GF-D8 (cell line): Measurements from ENCODE around the gene ZSCAN5A.
"Not testable (repeated sequence)": the region's sequence is repeated elsewhere in the genome, so short reads cannot be mapped to it uniquely, and the experiment has no call there.

Experiments used
- DNase-seq: peaks from one replicate; lab custom pipeline; 2025; lab: John Stamatoyannopoulos, UW

ZSCAN5A gene

GRCh38 chr19:56272161-56272798, 42.4 kb downstream of the ZSCAN5A start, which contains the start of gene EDDM13:
EDDM13 (plus strand) TSS chr19:56272748; CDS start chr19:56272835, 87 bp downstream.
- DNase-seq: no peak

GRCh38 chr19:56271151-56271550, 43.5 kb downstream of the ZSCAN5A start:
- DNase-seq: no peak

DNA sequence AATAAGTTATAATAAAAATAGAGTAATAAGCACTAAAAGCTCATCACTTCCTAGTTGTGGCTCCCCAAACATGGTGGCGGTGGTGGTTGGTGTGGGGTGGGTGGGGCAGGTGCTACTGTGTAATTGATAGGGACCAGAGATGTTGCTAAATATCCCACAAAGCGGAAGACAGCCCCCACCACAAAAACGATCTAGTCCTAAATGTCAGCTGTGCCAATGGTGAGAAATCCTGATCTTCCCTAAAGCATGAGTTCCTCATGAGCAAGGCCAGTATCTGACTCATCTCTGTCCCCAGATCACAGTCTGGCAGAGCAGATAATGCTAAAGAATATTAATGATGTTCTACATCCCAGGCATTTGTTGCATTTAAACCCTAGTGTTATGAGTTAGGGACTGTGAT, 44.0 kb downstream of the ZSCAN5A start:
- peak; percentile 92 for DNase-seq

- DNase-seq: no peak
Measured at GRCh38 chr19:56269348-56269747, 45.3 kb downstream of the ZSCAN5A start.

GRCh38 chr19:56266051-56266450, 48.6 kb downstream of the ZSCAN5A start:
- no peak for DNase-seq

GRCh38 chr19:56263319-56263718, 51.3 kb downstream of the ZSCAN5A start:
- no peak for DNase-seq

DNA sequence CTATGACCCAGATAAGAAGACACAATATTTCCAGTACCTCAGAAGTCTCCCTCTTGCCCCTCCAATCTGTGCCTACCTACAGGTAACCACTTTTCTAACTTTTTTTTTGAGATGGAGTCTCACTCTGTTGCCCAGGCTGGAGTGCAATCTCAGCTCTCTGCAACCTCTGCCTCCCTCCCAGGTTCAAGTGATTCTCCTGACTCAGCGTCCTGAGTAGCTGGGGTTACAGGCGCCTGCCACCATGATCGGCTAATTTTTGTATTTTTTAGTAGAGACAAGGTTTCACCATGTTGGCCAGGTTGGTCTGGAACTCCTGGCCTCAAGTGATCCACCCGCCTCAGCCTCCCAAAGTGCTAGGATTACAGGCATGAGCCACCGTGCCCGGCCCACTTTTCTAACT, 52.7 kb downstream of the ZSCAN5A start:
- not testable (repeated sequence) for DNase-seq

DNA sequence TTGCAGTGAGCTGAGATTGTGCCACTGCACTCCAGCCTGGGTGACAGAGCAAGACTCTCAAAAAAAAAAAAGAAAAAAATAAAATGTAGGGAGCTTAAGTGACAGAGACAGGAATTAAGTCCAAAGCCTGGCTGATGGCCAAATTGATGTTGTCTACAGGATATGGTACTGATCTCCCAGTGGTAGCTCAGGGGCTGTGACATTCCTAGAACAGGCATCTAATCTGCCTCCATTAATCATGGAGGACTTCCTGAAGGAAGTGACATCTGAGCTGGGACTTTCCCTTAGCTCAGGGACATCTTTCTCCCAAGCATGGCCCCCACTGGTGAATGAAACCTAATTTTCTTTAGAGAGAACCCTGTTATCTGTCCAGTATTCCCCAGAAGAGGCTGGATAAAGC, 53.5 kb downstream of the ZSCAN5A start:
- no peak for DNase-seq

DNA sequence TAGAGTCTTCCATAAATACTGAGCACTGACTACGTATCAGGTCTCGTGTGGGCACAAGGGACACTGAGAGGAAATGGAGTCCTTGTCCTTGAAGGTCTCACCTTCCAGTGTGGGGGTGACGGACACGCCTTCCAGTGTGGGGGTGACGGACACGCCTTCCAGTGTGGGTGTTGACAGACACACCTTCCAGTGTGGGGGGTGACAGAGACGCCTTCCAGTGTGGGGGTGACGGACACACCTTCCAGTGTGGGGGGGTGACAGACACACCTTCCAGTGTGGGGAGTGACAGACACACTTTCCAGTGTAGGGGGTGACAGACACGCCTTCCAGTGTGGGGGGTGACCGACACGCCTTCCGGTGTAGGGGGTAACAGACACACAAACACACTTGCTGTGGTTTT, 56.4 kb downstream of the ZSCAN5A start:
- DNase-seq: no peak

DNA sequence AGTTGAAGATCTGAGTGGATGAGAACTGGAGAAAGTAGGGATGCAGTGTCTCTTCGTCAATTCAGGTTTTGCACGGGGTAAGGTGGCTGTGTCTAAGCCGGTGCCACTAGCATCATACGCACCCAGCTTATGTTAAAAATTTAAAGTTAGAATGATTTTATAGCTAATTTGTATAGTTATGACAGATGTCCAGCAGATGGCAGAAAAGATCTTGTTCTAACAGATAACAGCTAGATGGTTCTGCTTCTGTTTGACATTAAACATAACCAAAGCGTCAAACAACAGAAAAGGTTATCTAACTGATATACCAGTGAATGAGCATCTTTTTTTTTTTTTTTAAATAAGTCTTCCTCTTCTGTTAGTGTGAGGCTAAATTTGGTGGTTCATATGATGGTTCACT, 60.9 kb downstream of the ZSCAN5A start:
- DNase-seq: peak; percentile 37

GRCh38 chr19:56252699-56253422, 61.8 kb downstream of the ZSCAN5A start:
- DNase-seq: peak; percentile 41

- DNase-seq: not testable (repeated sequence)
Measured at GRCh38 chr19:56248736-56249338, 65.8 kb downstream of the ZSCAN5A start.

- DNase-seq: not testable (repeated sequence)
Measured at GRCh38 chr19:56245764-56246163, 68.9 kb downstream of the ZSCAN5A start.

DNA sequence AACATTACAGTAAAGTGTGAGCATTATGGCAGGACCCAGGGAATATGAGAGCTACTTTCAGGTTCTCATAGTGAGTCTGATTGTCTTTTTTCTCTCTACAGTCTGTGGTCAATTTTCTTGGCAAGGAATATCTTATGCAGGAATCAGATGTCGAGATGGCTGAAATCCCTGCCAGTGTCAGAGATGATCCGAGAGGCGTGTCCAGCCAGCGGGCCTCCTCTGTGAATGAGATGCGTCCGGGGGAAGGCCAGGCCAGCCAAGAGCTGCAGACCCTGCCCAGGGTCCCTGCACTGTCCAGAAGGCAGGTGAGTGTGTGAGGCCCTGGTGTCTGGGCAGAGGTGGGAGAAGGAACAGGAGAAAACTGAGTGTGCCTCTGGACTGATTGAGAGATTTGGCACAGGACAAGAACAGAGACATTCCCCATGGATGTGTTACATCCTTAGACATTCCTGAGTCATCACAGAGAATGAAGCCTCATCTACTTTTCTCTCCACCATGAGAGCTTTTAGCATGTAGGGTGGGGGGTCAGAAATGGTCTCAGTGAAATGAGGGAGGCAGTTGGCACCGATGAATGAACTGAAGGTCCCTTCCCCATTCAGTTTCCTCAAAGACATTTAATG, 69.4 kb downstream of the ZSCAN5A start:
- no peak for DNase-seq

DNA sequence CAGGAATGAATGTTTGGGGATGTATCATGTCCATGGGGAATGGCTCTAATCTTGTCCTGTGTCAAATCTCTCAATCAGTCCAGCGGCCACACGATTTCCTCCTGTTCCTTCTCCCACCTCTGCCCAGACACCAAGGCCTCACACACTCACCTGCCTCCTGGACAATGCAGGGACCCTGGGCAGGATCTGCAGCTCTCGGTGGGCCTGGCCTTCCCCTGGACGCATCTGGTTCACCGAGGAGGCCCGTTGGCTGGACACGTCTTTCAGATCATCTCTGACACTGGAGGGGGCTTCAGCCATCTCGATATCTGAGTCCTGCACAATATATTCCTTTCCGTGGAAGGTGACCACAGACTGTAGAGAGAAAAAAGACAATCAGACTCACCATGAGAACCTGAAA, 91.2 kb downstream of the ZSCAN5A start:
- no peak for DNase-seq

DNA sequence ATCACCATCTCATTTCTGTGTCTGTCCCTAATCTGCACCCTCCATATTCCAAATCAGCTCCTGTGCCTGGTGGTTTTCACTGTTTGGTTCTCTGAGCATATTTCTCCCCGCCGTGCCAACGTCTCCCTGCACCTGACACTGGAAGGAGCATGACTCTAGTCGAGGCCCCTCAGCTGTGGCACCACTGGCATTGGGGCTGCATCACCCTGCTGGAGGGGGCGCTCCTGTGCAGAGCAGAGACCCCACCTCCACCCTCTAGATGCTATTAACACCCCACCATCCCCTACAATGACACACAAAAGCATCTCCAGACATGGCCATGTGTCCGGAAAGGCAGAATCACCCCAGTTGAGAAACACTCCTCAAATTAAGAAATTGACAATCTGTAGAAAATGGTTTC, 91.7 kb downstream of the ZSCAN5A start:
- no peak for DNase-seq

DNA sequence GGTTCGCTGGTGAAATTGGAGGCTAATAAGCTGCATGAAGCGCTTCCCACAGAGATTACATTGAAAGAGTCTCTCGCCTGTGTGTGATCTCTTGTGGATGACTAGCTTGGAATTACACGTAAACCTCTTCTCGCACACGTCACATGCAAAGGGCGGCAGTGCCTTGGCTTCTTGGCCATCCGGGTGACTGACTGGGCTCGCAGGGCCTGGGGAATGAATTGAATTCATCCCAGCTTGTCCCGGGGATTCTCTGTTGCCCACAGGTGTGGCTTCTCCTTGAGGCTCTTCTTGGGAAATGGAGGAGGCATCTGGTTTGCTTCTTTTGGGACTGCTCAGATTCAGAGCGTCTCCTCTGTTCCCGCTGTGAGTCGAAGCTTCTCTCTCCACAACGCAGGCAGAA, 92.8 kb downstream of the ZSCAN5A start:
- no peak for DNase-seq

DNA sequence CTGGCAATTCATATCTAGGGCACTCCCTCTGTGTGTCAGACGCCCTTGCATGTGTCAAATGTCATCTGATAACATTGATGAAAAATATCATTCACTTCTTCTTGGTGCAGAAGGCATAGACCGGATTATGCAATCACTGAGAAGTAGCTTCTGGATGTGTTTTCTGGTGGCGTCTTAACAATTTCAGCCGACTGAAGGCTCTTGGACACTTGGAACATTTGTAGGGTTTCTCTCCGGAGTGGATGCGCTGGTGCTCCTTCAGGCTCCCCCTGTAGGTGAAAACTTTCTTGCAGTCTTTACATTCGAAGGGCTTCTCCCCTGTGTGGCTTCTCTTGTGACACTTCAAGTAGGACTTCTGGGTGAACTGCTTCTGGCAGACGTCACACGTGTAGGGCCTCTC, 93.2 kb downstream of the ZSCAN5A start:
- DNase-seq: not testable (repeated sequence)

DNA sequence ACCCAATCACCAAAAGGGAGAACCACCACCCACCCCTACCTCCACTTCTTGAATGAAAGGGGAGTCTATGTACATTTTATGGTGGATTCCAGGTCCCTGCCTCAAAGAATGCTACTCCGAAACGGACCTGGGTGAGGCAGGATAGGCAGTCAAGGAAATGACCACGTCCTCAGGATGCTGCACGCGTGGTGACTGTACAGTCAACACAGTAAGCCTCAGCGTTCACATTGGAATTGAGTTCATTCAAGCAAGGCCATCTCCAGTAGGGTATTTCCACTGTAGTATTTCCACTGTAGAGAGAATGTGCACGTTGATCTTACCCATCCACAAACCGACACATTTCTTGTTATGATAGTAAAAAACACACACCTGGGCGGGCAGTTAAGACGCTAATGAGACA, 95.7 kb downstream of the ZSCAN5A start:
- DNase-seq: no peak

GRCh38 chr19:56217039-56217949, 97.3 kb downstream of the ZSCAN5A start:
- no peak for DNase-seq

DNA sequence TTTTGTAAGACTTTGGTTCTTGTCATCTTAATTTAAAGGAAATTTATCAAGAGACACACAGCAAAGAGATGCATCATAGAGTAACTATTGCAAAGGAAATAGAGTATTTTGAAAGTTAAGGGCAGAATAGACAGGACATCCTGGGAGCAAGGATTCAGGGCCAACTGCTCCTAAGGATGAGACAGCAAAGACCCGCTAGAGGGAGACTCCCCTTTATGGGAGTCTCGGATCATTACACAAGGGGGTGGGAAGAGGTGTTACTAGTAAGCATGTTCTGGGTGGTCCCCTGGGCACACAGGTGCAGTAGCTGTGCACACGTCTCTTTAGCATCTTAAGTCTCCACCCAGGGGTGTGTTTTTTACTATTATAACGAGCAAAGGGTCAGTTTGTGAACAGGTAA, 102.9 kb downstream of the ZSCAN5A start:
- DNase-seq: no peak

DNA sequence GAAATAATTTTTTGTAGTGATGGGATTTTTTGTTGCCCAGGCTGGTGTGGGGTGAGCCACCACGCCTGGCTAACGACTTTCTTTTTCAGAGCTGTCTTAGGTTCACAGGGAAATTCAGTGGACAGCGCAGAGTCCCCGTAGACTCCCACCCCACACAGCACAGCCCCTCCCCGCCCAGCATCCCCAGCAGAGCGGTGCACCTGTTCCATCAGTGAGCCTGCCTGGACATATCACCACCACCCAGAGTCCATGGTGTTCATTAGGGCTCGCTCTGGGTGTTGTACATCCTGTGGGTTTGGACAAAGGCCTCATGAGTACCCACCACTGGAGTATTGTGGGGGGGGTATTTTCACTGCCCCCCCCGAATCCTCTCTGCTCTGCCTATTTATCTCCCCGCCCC, 104.6 kb downstream of the ZSCAN5A start:
- not testable (repeated sequence) for DNase-seq
